ENCODE measurements around the gene RNF10. TPM values are rescaled to one million over a fixed set of nuclear protein-coding genes. Genes with fewer than 3 reads are reported as not detected.

The RNF10 gene
- polyA plus RNA-seq, 1 donor from 2014 or later: 139 TPM

GRCh38 chr12:120534703-120535655 lies 823 bp downstream of the RNF10 start:
- H2AFZ ChIP-seq (ENCODE audit: low read depth, low read length): peak overlapping the region; percentile 51
- H3K9ac ChIP-seq (ENCODE audit: low read length): peak overlapping the region; percentile 96
- H3K27ac ChIP-seq (ENCODE audit: low read length): peak overlapping the region; percentile 87
- H3F3A ChIP-seq (ENCODE audit: insufficient read depth, low read length, poor library complexity, severe bottlenecking): no peaks in the 10 kb centered on the region
- H3K27me3 ChIP-seq (ENCODE audit: insufficient read depth, low read depth, low read length): no peaks in the 10 kb centered on the region
- peaks cover 16% of the 10 kb centered on the region for H4K20me1 ChIP-seq (ENCODE audit: insufficient read depth)
- H3K9me3 ChIP-seq (ENCODE audit: low read length): no peaks in the 10 kb centered on the region
- no peaks in the 10 kb centered on the region for H3K9me2 ChIP-seq (ENCODE audit: insufficient read depth, low read length)
- no peaks in the 10 kb centered on the region for H3K36me3 ChIP-seq (ENCODE audit: insufficient read depth, low read length)
- peaks cover 54% of the 10 kb centered on the region for H3K79me2 ChIP-seq (replicated peaks; ENCODE audit: insufficient read depth, low read length)
- no peak for TF ChIP-seq SMC3 (conservative IDR thresholded peaks at IDR 0.05; ENCODE audit: poor library complexity)
- no peak for TF ChIP-seq EZH2 (IDR thresholded peaks at IDR 0.05; ENCODE audit: borderline replicate concordance, insufficient read depth, low read length, poor library complexity, severe bottlenecking)
- peak; percentile 13 for TF ChIP-seq TAF1 (IDR thresholded peaks at IDR 0.05; ENCODE audit: low read depth)
- TF ChIP-seq MXI1 (conservative IDR thresholded peaks at IDR 0.05; ENCODE audit: poor library complexity, severe bottlenecking): peak; percentile 49
- H3K4me2 ChIP-seq (ENCODE audit: low read length): peak overlapping the region; percentile 94
- H3K4me3 ChIP-seq (ENCODE audit: low read length): peak overlapping the region; percentile 100

- H3K9me2 ChIP-seq (ENCODE audit: insufficient read depth, low read length): no peaks in the 10 kb centered on the region
- peak overlapping the region; percentile 96 for H3K9ac ChIP-seq (ENCODE audit: low read length)
- H3K9me3 ChIP-seq (ENCODE audit: low read length): no peaks in the 10 kb centered on the region
- no peaks in the 10 kb centered on the region for H3K27me3 ChIP-seq (ENCODE audit: insufficient read depth, low read depth, low read length)
- H3K4me2 ChIP-seq (ENCODE audit: low read length): peak overlapping the region; percentile 94
- H3K4me3 ChIP-seq (ENCODE audit: low read length): peak overlapping the region; percentile 100
- no peak for TF ChIP-seq TAF1 (IDR thresholded peaks at IDR 0.05; ENCODE audit: low read depth)
- TF ChIP-seq, protein P1, sequence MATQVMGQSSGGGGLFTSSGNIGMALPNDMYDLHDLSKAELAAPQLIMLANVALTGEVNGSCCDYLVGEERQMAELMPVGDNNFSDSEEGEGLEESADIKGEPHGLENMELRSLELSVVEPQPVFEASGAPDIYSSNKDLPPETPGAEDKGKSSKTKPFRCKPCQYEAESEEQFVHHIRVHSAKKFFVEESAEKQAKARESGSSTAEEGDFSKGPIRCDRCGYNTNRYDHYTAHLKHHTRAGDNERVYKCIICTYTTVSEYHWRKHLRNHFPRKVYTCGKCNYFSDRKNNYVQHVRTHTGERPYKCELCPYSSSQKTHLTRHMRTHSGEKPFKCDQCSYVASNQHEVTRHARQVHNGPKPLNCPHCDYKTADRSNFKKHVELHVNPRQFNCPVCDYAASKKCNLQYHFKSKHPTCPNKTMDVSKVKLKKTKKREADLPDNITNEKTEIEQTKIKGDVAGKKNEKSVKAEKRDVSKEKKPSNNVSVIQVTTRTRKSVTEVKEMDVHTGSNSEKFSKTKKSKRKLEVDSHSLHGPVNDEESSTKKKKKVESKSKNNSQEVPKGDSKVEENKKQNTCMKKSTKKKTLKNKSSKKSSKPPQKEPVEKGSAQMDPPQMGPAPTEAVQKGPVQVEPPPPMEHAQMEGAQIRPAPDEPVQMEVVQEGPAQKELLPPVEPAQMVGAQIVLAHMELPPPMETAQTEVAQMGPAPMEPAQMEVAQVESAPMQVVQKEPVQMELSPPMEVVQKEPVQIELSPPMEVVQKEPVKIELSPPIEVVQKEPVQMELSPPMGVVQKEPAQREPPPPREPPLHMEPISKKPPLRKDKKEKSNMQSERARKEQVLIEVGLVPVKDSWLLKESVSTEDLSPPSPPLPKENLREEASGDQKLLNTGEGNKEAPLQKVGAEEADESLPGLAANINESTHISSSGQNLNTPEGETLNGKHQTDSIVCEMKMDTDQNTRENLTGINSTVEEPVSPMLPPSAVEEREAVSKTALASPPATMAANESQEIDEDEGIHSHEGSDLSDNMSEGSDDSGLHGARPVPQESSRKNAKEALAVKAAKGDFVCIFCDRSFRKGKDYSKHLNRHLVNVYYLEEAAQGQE (IDR thresholded peaks at IDR 0.05; ENCODE audit: borderline replicate concordance): no peak
- TF ChIP-seq SMC3 (conservative IDR thresholded peaks at IDR 0.05; ENCODE audit: poor library complexity): no peak
- no peak for TF ChIP-seq CTCF (IDR thresholded peaks at IDR 0.05; ENCODE audit: poor library complexity, severe bottlenecking)
- TF ChIP-seq EP300 (conservative IDR thresholded peaks at IDR 0.05; ENCODE audit: poor library complexity, severe bottlenecking): no peak
- TF ChIP-seq POLR2AphosphoS5 (IDR thresholded peaks at IDR 0.05): no peak
- TF ChIP-seq MXI1 (conservative IDR thresholded peaks at IDR 0.05; ENCODE audit: poor library complexity, severe bottlenecking): no peak
- no peak for TF ChIP-seq EZH2 (IDR thresholded peaks at IDR 0.05; ENCODE audit: borderline replicate concordance, insufficient read depth, low read length, poor library complexity, severe bottlenecking)
- no peak for TF ChIP-seq RAD21 (conservative IDR thresholded peaks at IDR 0.05)
- peaks cover 16% of the 10 kb centered on the region for H4K20me1 ChIP-seq (ENCODE audit: insufficient read depth)
- no peak overlapping the region for H3K27ac ChIP-seq (ENCODE audit: low read length)
- no peaks in the 10 kb centered on the region for H3F3A ChIP-seq (ENCODE audit: insufficient read depth, low read length, poor library complexity, severe bottlenecking)
- peaks cover 65% of the 10 kb centered on the region for H3K79me2 ChIP-seq (replicated peaks; ENCODE audit: insufficient read depth, low read length)
- H3K36me3 ChIP-seq (ENCODE audit: insufficient read depth, low read length): no peaks in the 10 kb centered on the region
- no peak overlapping the region for H2AFZ ChIP-seq (ENCODE audit: low read depth, low read length)
These were observed 2.1 kb downstream of the RNF10 start for GRCh38 chr12:120536064-120536791.

Data from neural cell (in vitro differentiated cells).